Activated CD4-positive, CD25-positive, alpha-beta regulatory T cell treated with anti-CD3 and anti-CD28 coated beads, Interleukin-2, amount 50 U/mL, for 24 hours (primary cell): ENCODE data around the gene ZC3H11A.
"Not testable (repeated sequence)": the region's sequence is repeated elsewhere in the genome, so short reads cannot be mapped to it uniquely, and the experiment has no call there.

Experiments used
- ATAC-seq, 2 donors: fragments of 150-1000 bp; cut with Tn5 transposase; one replicate each; pipeline ENCODE4 v1.10.0; 2021; ENCODE audit warnings: mild to moderate bottlenecking in 1 of 2, moderate library complexity in 1 of 2

The ZC3H11A gene

DNA sequence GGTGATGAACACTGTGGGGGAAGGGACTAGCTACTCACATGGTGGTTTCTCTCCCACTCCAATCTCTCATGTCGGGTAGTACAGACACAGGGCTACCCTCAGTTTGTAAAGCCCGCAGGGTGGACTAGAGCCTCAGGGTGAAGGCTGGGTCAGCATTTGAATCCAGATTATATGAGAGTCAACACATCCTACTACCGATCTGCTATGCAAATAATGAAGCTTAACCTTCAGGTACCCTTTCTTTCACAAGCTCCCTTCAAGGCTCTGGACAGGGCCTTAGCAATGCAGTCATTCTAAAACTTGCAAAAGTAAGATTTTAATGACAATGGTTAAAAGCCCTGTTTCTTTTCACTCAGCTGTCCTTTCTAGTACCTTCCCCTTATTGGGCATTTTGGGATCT lies 5.5 kb upstream of the ZC3H11A start:
- no peak for ATAC-seq

DNA sequence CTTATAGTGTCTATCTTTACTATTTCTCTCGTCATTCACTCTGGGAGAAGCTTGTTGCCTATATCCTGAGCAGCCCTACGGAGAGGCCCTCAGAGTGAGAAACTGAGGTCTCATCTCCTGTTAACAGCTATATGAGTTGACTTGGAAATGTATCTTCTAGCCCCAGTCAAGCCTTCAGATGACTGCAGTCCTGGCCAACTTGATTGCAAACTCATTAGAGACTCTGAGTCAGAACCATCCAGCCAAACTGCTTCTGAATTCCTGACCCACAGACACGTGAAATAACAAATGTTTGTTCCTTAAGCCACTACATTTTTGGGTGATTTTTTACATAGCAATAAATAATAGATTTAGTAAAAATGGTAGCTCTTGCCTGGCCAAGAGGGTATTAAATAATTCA lies 3.9 kb upstream of the ZC3H11A start:
- ATAC-seq: no peak

DNA sequence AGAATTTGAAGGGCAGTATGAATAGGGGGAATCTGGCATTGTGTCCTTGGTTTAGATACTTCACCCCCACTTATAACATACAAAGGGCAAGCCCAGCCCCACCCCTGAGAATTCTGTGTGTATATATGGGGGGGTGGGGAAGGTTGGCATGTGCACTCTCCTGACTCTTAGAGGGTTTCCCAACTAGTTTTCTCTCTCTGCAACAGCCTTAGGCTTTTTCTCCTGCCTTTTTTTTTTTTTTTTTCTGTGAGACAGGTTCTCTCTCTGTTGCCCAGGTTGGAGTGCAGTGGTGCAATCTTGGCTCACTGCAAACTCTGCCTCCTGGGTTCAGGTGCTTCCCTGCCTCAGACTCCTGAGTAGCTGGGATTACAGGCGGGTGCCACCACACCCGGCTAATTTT lies 2.9 kb upstream of the ZC3H11A start:
- no peak for ATAC-seq

DNA sequence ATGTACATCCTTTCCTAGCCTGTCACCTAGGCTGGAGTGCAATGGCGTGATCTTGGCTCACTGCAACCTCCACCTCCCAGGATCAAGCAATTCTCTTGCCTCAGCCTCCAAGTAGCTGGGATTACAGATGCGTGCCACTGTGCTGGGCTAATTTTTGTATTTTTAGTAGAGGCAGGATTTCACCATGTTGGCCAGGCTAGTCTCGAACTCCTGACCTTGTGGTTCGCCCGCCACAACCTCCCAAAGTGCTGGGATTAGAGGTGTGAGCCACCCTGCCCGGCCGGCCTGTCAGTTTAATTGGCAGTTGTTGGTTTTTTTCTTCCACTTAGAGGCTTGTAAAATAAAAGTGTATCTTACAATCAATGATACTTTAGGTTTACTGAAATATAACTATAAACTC lies 1.9 kb upstream of the ZC3H11A start:
- not testable (repeated sequence) for ATAC-seq

DNA sequence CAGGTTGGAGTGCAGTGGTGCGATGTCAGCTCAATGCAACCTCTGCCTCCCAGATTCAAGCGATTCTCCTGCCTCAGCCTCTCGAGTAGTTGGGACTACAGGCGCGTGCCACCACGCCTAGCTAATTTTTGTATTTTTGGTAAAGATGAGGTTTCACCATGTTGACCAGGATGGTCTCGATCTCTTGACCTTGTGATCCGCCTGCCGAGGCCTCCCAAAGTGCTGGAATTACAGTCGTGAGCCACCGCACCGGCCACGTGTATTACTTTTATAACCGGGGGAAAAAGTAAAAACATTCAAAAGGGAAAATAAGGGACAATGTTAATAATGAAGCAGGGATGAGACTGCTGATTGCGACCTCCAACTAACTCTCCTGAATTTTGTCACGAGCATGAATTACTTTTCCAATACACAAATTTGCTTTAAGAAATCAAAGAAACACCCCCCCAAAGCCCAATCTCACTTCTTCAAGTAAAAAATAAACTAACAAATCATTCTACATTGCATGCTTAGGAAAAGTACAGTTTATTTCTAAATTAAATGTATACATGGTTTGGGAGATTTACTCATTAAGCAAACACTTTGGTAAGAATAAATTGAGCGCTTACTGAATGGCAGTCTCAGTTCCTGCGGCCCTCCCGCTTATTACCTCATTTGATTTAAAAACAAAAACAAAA lies 521 bp upstream of the ZC3H11A start:
- no peak for ATAC-seq

DNA sequence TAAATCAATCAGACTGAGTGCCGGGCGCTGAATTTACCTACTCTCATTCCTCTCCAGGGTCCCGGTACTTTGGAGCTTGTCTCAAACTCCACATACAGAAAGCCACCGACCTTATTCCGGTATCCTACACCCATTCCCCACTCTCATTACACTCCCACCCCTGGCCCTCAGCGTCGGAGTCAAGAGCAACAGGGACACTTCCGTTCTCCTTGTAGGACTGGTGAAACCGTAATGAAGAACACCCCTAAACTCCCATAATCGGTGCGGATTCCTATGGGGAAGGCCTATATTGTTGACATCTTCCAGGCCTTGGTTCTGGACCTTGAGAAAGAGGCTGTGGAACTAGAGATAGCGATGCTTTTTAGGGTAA lies 798 bp downstream of the ZC3H11A start:
- ATAC-seq: peak in 1 of 2 donors; percentile 11

DNA sequence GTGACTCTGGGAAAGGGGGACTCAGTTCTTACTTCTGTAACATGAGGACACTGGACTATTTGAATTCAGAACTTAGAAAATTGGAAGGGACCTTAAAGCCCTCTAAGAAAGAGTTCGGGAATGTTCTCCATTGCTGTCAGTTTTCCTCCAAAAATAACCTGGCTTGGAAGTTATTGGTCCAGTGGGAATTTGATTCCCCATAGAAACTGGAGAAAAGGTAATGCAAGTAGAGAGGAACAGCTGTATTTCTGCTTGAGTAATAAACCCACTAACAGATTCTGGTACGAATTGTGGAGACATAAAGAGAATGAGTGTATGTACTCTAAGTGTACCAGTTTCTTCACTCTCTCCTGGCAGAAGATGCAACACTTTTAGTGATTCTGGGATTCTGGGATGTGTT lies 1.8 kb downstream of the ZC3H11A start:
- no peak for ATAC-seq

DNA sequence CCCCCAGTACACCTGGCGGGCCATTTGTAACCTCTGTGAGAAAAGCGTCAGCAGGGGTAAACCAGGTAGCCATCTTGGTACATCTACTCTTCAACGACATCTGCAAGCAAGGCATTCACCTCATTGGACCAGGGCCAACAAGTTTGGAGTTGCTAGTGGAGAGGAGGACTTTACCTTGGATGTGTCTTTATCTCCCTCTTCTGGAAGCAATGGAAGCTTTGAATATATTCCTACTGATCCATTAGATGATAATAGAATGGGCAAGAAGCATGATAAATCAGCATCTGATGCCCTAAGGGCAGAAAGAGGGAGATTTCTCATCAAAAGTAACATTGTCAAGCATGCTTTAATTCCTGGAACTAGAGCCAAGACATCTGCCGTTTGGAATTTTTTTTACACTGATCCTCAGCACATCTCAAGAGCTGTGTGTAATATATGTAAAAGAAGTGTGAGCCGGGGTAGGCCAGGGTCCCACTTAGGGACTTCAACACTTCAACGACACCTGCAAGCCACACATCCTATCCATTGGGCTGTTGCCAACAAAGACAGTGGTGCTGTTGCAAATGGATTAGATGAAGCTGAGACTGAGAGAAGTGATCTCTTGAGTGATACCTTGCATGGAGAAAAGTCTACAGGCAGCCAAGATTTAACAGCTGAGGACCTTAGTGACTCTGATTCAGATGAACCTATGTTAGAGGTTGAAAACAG lies 2.7 kb downstream of the ZC3H11A start:
- no peak for ATAC-seq

DNA sequence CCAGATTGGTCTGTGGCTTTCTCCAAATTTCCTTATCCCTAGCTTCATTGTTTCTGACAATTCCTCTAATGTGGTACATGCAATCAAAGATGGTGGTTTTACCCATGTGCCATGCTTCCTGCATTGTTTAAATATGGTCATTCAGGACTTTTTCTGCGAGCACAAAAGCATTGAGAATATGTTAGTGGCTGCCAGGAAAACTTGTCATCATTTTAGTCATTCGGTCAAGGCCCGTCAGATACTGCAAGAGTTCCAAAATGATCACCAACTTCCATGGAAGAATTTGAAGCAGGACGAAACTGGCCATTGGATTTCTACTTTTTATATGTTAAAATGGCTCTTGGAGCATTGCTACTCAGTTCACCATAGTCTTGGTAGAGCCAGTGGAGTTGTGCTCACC lies 3.7 kb downstream of the ZC3H11A start:
- ATAC-seq: no peak

DNA sequence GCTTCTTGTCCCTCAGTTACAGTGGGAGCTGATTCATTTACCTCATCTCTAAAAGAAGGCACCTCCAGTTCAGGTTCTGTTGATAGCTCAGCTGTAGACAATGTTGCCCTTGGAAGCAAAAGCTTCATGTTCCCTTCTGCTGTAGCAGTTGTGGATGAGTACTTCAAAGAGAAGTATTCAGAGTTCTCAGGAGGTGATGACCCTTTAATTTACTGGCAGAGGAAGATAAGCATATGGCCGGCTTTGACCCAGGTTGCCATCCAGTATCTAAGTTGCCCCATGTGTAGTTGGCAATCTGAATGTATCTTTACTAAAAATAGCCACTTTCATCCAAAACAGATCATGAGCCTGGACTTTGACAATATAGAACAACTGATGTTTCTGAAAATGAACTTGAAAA lies 4.5 kb downstream of the ZC3H11A start:
- ATAC-seq: no peak

DNA sequence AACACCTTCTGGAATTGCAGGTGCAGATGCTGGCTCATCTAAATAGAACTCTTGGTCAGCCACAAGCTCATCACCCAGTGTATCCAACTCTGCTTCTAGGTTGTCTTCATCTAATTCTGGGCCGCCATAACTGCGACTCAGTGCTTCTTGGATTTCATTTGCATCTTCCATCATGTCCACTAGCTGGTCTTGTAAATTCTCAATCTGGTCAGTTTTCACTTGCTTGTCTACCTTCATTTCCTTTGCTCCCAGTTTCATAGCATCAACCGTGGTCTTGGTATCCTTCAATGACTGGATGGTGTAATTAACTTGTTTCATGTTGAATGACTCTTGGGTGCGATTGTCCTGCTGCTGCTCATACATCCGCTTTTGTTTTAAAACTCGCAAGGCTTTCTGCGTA lies 10.3 kb downstream of the ZC3H11A start:
- ATAC-seq: no peak

DNA sequence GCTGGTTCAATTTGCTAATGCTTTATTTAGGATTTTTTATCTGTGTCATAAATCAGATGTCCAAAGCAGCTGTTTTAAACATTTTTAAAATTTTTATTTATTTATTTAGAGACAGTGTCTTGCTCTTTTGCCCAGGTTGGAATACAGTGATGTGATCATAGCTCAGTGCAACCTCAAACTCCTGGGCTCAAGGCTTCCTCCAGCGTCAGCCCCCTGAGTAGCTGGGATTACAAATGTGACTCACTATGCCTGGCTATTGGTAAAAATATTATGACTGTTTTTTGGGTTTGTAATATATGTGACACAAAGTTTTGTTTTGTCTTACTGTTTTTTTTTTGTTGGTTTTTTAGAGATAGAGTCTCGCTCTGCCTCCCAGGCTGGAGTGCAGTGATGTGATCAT lies 11.8 kb downstream of the ZC3H11A start:
- ATAC-seq: no peak

DNA sequence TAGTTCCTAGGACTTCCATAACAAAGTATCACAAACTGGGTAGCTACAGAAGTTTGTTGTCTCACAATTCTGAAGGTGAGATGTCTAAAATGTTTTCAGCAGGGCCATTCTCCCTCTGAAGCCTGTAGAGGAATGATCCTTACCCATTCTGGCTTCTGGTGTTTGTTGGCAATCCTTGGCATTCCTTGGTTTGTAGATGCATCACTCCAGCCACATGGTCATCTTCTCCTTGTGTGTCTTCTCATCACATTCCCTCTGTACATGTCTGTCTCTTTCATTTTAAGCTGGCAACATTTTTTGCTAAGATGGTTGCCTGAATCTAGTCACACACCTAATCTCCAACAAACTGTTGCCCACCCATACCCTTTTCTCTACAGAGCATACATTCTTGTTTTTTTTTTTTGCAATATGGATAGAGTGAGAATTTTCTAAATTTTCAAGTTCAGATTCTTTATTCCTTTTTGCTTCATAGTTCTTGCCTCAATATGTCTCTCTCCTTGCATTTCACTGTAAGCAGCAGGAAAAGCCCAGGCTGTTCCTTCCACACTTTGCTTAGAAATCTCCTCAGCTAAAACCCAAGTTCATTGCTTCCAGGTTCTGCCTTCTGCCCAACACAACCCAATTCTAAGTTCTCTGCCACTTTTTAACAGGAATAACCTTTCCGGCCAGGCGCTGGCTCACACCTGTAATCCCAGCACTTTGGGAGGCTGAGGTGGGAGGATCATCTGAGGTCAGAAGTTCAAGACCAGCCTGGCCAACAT lies 18.3 kb downstream of the ZC3H11A start:
- ATAC-seq: no peak

DNA sequence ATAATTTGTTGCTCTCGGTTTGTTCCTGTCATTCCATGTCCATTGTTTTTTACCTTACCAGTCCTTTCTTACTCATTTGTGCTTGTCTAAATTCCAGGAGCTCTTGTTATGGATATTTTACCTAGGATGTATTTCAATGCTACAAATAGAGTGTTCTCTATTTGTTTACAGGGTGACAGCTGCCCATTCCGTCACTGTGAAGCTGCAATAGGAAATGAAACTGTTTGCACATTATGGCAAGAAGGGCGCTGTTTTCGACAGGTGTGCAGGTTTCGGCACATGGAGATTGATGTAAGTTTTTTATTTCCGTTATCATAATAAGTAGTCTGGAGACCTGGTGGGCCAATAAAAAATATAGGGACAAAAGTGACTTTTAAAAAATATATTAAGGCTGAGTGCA lies 23.0 kb downstream of the ZC3H11A start:
- no peak for ATAC-seq

DNA sequence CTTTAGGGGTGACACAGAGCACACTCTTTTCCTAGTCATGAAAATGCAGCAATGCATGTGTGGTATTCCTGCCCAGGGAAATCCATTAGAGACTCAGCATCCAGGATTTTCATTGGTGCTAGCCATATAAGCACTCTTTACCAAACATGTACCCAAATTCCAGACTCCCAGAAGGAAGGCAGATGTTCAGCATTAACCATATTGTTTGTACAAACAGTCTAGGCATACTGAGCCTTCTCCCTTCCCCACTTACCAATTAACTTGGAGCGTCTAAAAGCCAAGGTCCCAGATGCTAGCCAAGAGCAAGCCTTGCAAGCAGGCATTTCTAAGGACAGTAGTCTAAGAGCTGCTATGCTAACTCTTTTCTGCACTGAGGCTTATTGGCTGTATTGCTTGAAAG lies 27.9 kb downstream of the ZC3H11A start:
- ATAC-seq: no peak

DNA sequence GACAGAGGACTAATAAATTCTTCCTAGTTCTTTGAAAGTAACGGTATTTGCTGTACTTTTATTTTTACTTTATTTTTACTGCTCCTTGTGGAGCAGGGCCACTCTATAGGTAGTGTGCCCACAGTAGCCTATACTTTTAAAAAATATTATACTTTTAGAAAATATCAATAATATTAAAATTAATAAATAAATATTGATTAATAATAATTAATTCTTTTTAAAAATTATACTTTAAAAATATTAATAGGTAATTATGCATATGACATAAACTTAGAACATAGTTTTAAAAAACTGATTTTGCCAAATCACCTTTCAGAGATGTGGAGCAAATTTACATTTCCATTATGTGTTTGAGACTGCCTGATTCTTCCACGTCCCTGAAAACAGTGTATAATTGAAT lies 30.8 kb downstream of the ZC3H11A start:
- no peak for ATAC-seq

DNA sequence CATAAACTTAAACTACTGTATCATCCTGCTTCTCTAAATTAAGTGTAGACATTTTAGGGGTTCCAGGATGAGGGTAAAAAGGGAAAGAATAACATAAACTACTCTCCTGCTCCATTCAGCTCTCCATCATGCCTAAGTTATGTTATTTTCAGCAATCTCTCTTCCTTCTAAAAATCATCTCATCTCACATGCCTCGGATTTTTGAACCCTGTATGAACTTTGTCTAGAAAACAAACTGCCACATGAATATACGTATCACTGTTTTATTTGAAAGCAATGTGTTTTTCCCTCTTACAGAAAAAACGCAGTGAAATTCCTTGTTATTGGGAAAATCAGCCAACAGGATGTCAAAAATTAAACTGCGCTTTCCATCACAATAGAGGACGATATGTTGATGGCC lies 32.6 kb downstream of the ZC3H11A start:
- ATAC-seq: no peak

DNA sequence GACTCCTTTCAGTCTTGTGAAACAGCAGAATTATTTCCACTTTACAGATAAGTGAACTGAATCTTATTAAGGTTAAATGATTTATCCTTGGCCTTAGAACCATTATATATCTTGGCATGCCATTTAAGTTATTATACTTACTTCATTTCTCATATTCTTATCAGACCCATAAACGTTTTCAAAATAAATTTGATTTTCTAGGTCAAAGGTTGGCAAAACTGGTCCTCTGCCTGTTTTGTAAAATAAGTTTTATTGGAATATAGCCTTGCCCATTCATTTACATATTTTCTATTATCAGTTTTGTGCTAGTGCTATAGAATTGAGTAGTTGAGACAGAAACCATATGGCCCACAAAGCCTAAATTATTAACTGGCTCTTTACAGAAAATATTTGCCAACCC lies 33.1 kb downstream of the ZC3H11A start:
- ATAC-seq: no peak

DNA sequence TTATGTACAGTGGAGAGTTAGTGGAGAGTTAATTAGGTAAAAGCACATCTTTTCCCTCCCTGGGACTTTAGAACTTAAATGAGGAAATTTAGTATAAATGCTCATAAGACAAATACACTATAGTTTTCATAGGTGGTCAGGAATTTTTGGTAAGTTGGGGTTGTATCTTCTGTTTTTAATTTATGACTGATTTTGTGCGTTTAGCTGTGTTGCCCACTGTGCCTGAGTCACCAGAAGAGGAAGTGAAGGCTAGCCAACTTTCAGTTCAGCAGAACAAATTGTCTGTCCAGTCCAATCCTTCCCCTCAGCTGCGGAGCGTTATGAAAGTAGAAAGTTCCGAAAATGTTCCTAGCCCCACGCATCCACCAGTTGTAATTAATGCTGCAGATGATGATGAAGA lies 33.8 kb downstream of the ZC3H11A start:
- not testable (repeated sequence) for ATAC-seq

DNA sequence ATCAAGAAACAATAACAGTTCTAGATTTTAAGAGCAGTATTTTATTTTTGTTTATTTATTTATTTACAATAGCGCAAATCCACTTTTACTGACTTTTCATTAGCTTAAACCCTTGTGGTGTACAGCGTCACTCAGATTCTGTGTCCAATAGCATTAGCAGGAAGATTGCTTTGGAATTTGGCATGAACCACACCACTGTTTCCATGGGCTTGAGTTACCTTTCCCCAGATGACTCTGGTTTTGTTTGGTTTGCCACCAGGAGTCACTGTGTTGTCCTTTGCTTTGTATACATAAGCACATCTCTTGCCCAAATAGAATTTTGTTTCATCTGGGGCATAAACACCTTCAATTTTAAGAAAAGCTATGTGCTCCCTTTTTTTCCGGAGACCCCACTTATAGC lies 40.1 kb downstream of the ZC3H11A start:
- no peak for ATAC-seq

DNA sequence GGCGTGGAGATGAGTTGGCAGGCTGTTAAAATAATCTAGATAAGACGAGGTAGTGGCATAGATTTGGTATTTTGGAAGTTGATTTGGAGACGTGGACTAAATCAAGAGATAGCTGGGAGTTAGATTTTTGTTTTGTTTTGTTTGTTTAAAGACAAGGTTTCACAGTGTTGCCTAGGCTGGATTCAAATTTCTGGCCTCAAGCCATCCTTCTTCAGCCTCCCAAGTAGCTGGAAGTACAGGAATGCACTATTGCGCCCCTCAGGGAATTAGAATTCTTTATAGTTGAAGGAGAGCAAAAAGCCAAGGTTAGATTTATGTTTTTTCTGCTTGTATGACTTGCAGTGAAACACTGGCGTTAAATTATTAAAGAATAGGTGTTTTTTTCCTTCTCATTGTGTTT lies 43.7 kb downstream of the ZC3H11A start:
- no peak for ATAC-seq

DNA sequence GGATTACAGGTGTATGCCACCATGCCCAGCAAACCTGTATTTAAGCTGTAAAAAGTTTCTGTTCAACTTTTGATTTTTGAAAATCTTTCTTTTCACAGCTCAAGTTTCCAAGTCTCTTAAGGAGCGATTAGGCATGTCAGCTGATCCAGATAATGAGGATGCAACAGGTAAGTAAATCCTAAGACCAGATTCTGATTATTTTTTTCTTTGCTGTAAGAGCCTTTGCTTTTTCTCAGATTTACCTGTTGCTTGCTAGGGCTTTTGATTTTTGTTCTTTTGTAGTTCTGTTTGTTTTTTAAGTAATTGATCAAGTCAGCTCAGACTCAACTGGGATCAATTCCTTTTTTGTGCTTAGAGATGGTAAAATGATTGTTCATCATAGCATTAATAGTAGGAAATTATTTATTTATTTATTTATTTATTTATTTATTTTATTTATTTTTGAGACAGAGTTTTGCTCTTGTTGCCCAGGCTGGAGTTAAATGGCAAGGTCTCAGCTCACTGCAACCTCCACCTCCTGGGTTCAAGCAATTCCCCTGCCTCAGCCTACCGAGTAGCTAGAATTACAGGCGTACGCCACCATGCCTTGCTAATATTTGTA lies 44.9 kb downstream of the ZC3H11A start:
- ATAC-seq: no peak

DNA sequence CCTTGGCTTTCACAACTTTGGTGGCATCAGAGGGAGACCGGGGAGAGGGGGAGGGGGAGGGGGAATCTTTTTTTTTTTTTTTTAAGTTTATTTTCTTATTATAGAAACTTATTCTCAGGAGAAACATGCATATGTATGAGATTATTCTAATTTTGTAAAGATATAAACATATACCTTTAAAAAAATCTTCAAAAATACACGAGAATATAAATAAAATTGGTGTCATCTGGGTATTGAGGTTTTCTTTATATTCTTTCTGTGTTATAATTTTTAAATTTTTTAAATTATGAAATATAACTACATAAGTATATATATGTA lies 47.1 kb downstream of the ZC3H11A start:
- no peak for ATAC-seq

DNA sequence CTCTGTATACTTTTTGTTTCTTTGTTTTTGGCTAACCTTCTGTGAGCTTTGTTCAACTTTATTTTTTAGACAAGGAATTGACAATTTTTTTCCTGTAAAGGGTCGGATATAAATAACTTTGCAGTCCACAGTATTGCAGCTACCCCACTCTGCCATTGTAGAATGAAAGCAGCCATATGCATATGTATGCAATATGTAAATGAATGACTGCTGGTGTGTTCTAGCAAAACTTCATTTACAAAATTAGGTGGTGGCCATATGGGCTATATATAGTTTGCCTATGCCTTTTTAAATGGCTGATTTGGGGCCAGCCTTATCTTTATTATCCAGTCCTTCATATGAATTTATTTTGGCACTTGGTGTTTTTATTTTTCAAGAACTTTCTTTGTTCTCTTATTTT lies 48.0 kb downstream of the ZC3H11A start:
- ATAC-seq: no peak
